Common myeloid progenitor, CD34-positive (primary cell): ENCODE measurements around the gene GBP5.
"Not testable (repeated sequence)": the region's sequence is repeated elsewhere in the genome, so short reads cannot be mapped to it uniquely, and the experiment has no call there.

ENCODE experiments used
- CTCF ChIA-PET: fragments of 350-600 bp; sonication (Branson Sonifier 250); formaldehyde crosslinking; loops from one replicate; lab custom pipeline; 2021; ENCODE audit warnings: antibody characterized with exemption; lab: Charles Lee
- POLR2A ChIA-PET: fragments of 350-600 bp; sonication (Branson Sonifier 250); formaldehyde crosslinking; loops from one replicate; lab custom pipeline; 2021; ENCODE audit warnings: antibody characterized with exemption; lab: Charles Lee
- DNase-seq, 3 donors: peaks; one replicate each; pipeline versions ENCODE4 v3.0.0 to v3.0.0-alpha.2; 2013
- H3K27ac ChIP-seq, 2 experiments: 1 replicate in 1 of 2; 2 replicates in 1 of 2; pipeline ENCODE4 v1.7.0; 2013; ENCODE audit warnings: inconsistent platforms in 2 of 2, low read length in 2 of 2, mild to moderate bottlenecking in 2 of 2, low read depth in 1 of 2, moderate library complexity in 1 of 2; ENCODE audit not compliant: severe bottlenecking in 2 of 2, insufficient read depth in 1 of 2, poor library complexity in 1 of 2
- H3K27me3 ChIP-seq, 5 experiments: replicated peaks in 2 of 5; 1 replicate in 3 of 5; 2 replicates in 2 of 5; pipeline versions ENCODE4 v1.6.1 to v1.7.0; 2013; ENCODE audit warnings: low read length in 4 of 5, mild to moderate bottlenecking in 2 of 5, moderate library complexity in 2 of 5, inconsistent platforms in 1 of 5; ENCODE audit not compliant: insufficient read depth in 5 of 5, control insufficient read depth in 4 of 5
- H3K36me3 ChIP-seq, 4 experiments: 1 replicate in 2 of 4; 2 replicates in 2 of 4; pipeline versions ENCODE4 v1.6.1 to v1.7.0; 2013; ENCODE audit warnings: low read length in 3 of 4, control low read depth in 1 of 4, mild to moderate bottlenecking in 1 of 4; ENCODE audit not compliant: control insufficient read depth in 4 of 4, insufficient read depth in 4 of 4
- H3K4me1 ChIP-seq, 4 experiments: 1 replicate in 3 of 4; 2 replicates in 1 of 4; pipeline versions ENCODE4 v1.6.1 to v1.7.1; 2013; ENCODE audit warnings: low read length in 3 of 4, mild to moderate bottlenecking in 3 of 4, control low read depth in 1 of 4, inconsistent platforms in 1 of 4, moderate library complexity in 1 of 4; ENCODE audit not compliant: control insufficient read depth in 4 of 4, insufficient read depth in 4 of 4; ENCODE audit errors: control extremely low read depth in 1 of 4
- H3K4me3 ChIP-seq, 7 experiments: 1 replicate in 4 of 7; 2 replicates in 3 of 7; pipeline versions ENCODE4 v1.5.1 to v1.7.0; 2013; ENCODE audit warnings: mild to moderate bottlenecking in 7 of 7, low read length in 6 of 7, moderate library complexity in 6 of 7, inconsistent platforms in 2 of 7, low read depth in 2 of 7, control low read depth in 1 of 7; ENCODE audit not compliant: insufficient read depth in 4 of 7, control insufficient read depth in 1 of 7; ENCODE audit errors: extremely low read depth in 1 of 7
- H3K9me3 ChIP-seq, 5 experiments: 1 replicate in 4 of 5; 2 replicates in 1 of 5; pipeline versions ENCODE4 v1.6.1 to v1.7.1; 2013; ENCODE audit warnings: low read length in 4 of 5, mild to moderate bottlenecking in 2 of 5, inconsistent platforms in 1 of 5, low read depth in 1 of 5, moderate library complexity in 1 of 5; ENCODE audit not compliant: control insufficient read depth in 4 of 5, insufficient read depth in 2 of 5; ENCODE audit errors: control extremely low read depth in 1 of 5
- WGBS: methylation state at CpG from one replicate; pipeline ENCODE4 v1.1.5; 2013; ENCODE audit not compliant: insufficient coverage; 5-methylcytosine and 5-hydroxymethylcytosine counted together

The GBP5 gene

GRCh38 chr1:89260566-89261255 is 11.9 kb downstream of the GBP5 start:
- CTCF ChIA-PET, result interaction anchor here (0.7 to 1.0 kb wide), 2 partner anchors 11 to 16 kb away, joined by 3 to 5 read pairs; partner anchors contain the start of gene GBP5
- no peak overlapping the region for H3K27ac ChIP-seq
- POLR2A ChIA-PET, result no interaction called here
- H3K4me1 ChIP-seq, result peaks cover 4 to 40% (median 26%) of the 10 kb centered on the region in 4 experiments
- no peak overlapping the region for H3K4me3 ChIP-seq
- H3K27me3 ChIP-seq, result no peaks in the 10 kb centered on the region
- H3K9me3 ChIP-seq, result peaks cover 0 to 4% (median 0%) of the 10 kb centered on the region in 5 experiments
- 68% methylated on average over 2 of the region's 5 CpGs for WGBS
- DNase-seq, result peak in 1 of 3 donors; percentile 28
- H3K36me3 ChIP-seq, result peaks cover 10 to 25% (median 15%) of the 10 kb centered on the region in 4 experiments

- ChIA-PET CTCF (interaction anchor here (0.7 to 1.0 kb wide), 2 partner anchors 12 to 16 kb away, joined by 3 to 5 read pairs; partner anchors contain the start of gene GBP5), POLR2A (interaction anchor here (0.9 kb wide), 1 partner anchor 12 kb away, joined by 3 read pairs; the partner anchor contains the start of gene GBP5)
- peaks cover 10 to 25% (median 14%) of the 10 kb centered on the region in 4 experiments for H3K36me3 ChIP-seq
- H3K27ac ChIP-seq, result no peak overlapping the region
- H3K27me3 ChIP-seq, result no peaks in the 10 kb centered on the region
- WGBS, result no CpG with 5 or more reads among the region's 4 CpGs
- peaks cover 4 to 40% (median 26%) of the 10 kb centered on the region in 4 experiments for H3K4me1 ChIP-seq
- H3K9me3 ChIP-seq, result peaks cover 0 to 4% (median 0%) of the 10 kb centered on the region in 5 experiments
- peak overlapping the region in 3 of 7 experiments; percentile 22 to 54 (median 33) for H3K4me3 ChIP-seq
- no peak for DNase-seq
Observed at GRCh38 chr1:89260042-89260441, 12.6 kb downstream of the GBP5 start.

GRCh38 chr1:89259283-89259971 is 13.2 kb downstream of the GBP5 start:
- Histone ChIP-seq H3K9me3 (peaks cover 0 to 4% (median 0%) of the 10 kb centered on the region in 5 experiments), H3K4me3 (peak overlapping the region in 3 of 7 experiments; percentile 22 to 54 (median 33)), H3K4me1 (peaks cover 4 to 40% (median 26%) of the 10 kb centered on the region in 4 experiments), H3K27ac (no peak overlapping the region), H3K27me3 (no peaks in the 10 kb centered on the region), H3K36me3 (peaks cover 9 to 18% (median 10%) of the 10 kb centered on the region in 4 experiments)
- DNase-seq, result peak in 2 of 3 donors; percentile 74 to 82
- WGBS, result 2% methylated on average over 5 of the region's 11 CpGs
- ChIA-PET CTCF (interaction anchor here (1.3 kb wide), 1 partner anchor 16 kb away, joined by 4 read pairs; no protein-coding TSS in a partner anchor), POLR2A (interaction anchor here (0.9 to 1.0 kb wide), 2 partner anchors 13 to 14 kb away, joined by 3 read pairs; partner anchors contain the start of gene GBP5)

GRCh38 chr1:89257041-89257440 is 15.6 kb downstream of the GBP5 start:
- ChIA-PET POLR2A (no interaction called here), CTCF (no interaction called here)
- DNase-seq, result peak in 2 of 3 donors; percentile 36 to 53

GRCh38 chr1:89255581-89255980 is 17.1 kb downstream of the GBP5 start:
- DNase-seq, H3K9me3 ChIP-seq, POLR2A ChIA-PET, CTCF ChIA-PET, H3K36me3 ChIP-seq, H3K27ac ChIP-seq, H3K27me3 ChIP-seq, H3K4me3 ChIP-seq: not testable (repeated sequence)
- peaks cover 1 to 16% (median 14%) of the 10 kb centered on the region in 4 experiments for H3K4me1 ChIP-seq
- 98% methylated on average over 4 of the region's 8 CpGs for WGBS

More at GRCh38 chr1:89257041-89257440, 15.6 kb downstream of the GBP5 start:
- H3K27ac ChIP-seq, result no peak overlapping the region
- no peaks in the 10 kb centered on the region for H3K27me3 ChIP-seq
- H3K4me1 ChIP-seq, result peaks cover 4 to 29% (median 22%) of the 10 kb centered on the region in 4 experiments
- no peak overlapping the region for H3K4me3 ChIP-seq
- H3K9me3 ChIP-seq, result peaks cover 0 to 4% (median 2%) of the 10 kb centered on the region in 5 experiments
- no peaks in the 10 kb centered on the region for H3K36me3 ChIP-seq
- no CpG with 5 or more reads among the region's 2 CpGs for WGBS

GRCh38 chr1:89254658-89255287 is 17.9 kb downstream of the GBP5 start:
- no peak overlapping the region for H3K27ac ChIP-seq
- H3K9me3 ChIP-seq, result peaks cover 0 to 7% (median 2%) of the 10 kb centered on the region in 5 experiments
- H3K27me3 ChIP-seq, result no peaks in the 10 kb centered on the region
- no peak for DNase-seq
- POLR2A ChIA-PET, result no interaction called here
- H3K4me1 ChIP-seq, result peaks cover 0 to 8% (median 6%) of the 10 kb centered on the region in 4 experiments
- CTCF ChIA-PET, result interaction anchor here (0.6 kb wide), 1 partner anchor 108 kb away, joined by 3 read pairs; no protein-coding TSS in a partner anchor
- no peak overlapping the region for H3K4me3 ChIP-seq
- H3K36me3 ChIP-seq, result no peaks in the 10 kb centered on the region
- WGBS, result no CpG with 5 or more reads among the region's 4 CpGs
